ENCODE results near the gene CHST8.

Gene CHST8

GRCh38 chr19:33777351-33777750, 155.6 kb downstream of the CHST8 start:
- TF ChIP-seq CTCF (IDR thresholded peaks at IDR 0.05), result no peak

GRCh38 chr19:33777753-33778088, 156.0 kb downstream of the CHST8 start:
- no peak for TF ChIP-seq CTCF (IDR thresholded peaks at IDR 0.05)

- TF ChIP-seq CTCF (IDR thresholded peaks at IDR 0.05), result peak; percentile 100
These were observed 156.5 kb downstream of the CHST8 start for GRCh38 chr19:33778089-33778791.

- no peak for TF ChIP-seq CTCF (IDR thresholded peaks at IDR 0.05)
These were observed 158.1 kb downstream of the CHST8 start for GRCh38 chr19:33779849-33780248.

GRCh38 chr19:33780251-33780650, 158.5 kb downstream of the CHST8 start:
- no peak for TF ChIP-seq CTCF (IDR thresholded peaks at IDR 0.05)

GRCh38 chr19:33780746-33781145, 159.0 kb downstream of the CHST8 start:
- no peak for TF ChIP-seq CTCF (IDR thresholded peaks at IDR 0.05)

GRCh38 chr19:33781415-33781935, 159.7 kb downstream of the CHST8 start:
- no peak for TF ChIP-seq CTCF (IDR thresholded peaks at IDR 0.05)

GRCh38 chr19:33781996-33782395, 160.2 kb downstream of the CHST8 start:
- no peak for TF ChIP-seq CTCF (IDR thresholded peaks at IDR 0.05)

Measured in LNCAP (cell line).